Measurements from ENCODE around the gene PRKAR2B.

The PRKAR2B gene

DNA sequence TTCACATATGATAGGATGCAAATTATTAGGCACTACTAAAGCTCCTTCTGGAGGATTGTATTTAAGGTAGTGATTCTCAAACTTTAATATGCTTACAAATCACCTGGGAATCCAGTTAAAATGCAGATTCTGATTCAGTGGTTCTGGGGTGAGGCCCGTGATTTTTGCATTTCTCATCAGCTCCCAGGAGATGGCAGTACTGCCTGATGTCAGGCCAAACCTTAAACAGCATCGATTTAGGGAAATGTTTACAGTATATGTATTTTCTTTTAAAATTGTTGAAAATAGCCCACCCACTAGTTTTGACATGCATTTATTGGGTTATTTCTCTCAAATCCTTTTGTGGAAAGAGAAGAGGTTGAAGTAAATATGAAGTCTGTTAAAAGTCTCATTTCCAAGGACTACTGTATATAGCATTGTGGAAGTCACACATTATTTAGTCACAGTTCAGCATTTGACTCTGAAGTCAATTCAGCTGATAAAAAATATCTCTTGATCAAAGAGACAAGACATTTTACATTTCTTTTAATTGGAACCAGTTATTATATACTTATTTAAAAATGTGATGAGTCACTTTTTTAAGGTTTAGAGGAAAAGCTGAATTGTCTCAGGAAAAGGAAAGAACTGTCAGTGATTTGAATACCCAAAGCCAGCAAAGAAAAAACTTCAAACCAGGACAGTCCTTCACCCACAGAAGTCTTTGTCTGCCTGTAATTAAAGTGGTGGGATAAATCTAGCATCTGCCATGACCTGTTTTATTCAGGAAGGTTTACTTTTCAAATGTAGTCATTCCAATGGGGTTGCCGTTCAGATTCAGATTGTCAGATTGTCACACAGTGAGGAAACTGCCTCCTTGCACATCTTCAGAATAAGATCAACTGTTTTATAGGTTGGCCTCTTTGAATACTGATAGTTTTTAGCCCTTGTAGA is 103.2 kb downstream of the PRKAR2B start:
- DNase-seq (ENCODE audit: low read depth), result peak; percentile 49
- TF ChIP-seq CTCF (IDR thresholded peaks at IDR 0.05; ENCODE audit: insufficient read depth, low read depth, low read length, missing control alignments), result peak; percentile 67
- H3K4me3 ChIP-seq (ENCODE audit: low read depth, low read length), result no peak overlapping the region

- H3K4me3 ChIP-seq (ENCODE audit: low read depth, low read length), result no peak overlapping the region
- no peak for DNase-seq (ENCODE audit: low read depth)
- TF ChIP-seq CTCF (IDR thresholded peaks at IDR 0.05; ENCODE audit: insufficient read depth, low read depth, low read length, missing control alignments), result no peak
Measured at GRCh38 chr7:107148721-107149120, 104.2 kb downstream of the PRKAR2B start.

GRCh38 chr7:107149863-107150262 is 105.4 kb downstream of the PRKAR2B start:
- no peak overlapping the region for H3K4me3 ChIP-seq (ENCODE audit: low read depth, low read length)
- TF ChIP-seq CTCF (IDR thresholded peaks at IDR 0.05; ENCODE audit: insufficient read depth, low read depth, low read length, missing control alignments), result no peak
- DNase-seq (ENCODE audit: low read depth), result no peak

DNA sequence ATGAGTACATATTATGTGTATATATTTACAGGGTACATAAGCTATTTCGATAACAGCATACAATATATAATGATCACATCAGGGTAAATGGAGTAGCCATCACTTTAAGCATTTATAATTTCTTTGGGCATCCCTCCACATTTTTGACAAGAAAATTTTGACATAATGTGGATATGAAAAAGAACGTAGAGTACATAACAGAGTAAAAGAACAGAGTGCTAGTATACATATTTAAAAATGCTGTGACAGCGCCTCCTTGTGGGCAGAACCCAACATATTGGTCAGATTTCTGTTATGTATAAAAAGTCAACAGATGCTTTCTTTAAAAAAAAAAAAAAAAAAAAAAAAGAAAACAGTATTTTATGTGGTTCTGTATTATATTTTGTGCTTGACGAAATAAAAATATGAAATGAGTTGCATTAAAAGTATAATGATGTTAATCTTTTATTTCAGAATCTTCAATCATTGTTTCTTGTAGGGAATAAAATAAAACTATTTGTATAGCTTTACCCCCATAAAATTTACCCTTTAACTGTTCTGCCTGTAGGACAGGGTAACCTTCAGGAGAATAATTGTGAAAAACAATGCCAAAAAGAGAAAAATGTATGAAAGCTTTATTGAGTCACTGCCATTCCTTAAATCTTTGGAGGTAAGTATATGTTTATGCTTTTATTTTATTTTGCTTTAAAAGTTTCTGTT is 106.0 kb downstream of the PRKAR2B start:
- DNase-seq (ENCODE audit: low read depth), result peak; percentile 79
- TF ChIP-seq CTCF (IDR thresholded peaks at IDR 0.05; ENCODE audit: insufficient read depth, low read depth, low read length, missing control alignments), result peak; percentile 54
- no peak overlapping the region for H3K4me3 ChIP-seq (ENCODE audit: low read depth, low read length)

GRCh38 chr7:107151538-107151937 is 107.0 kb downstream of the PRKAR2B start:
- H3K4me3 ChIP-seq (ENCODE audit: low read depth, low read length), result no peak overlapping the region
- DNase-seq (ENCODE audit: low read depth), result no peak
- no peak for TF ChIP-seq CTCF (IDR thresholded peaks at IDR 0.05; ENCODE audit: insufficient read depth, low read depth, low read length, missing control alignments)

DNA sequence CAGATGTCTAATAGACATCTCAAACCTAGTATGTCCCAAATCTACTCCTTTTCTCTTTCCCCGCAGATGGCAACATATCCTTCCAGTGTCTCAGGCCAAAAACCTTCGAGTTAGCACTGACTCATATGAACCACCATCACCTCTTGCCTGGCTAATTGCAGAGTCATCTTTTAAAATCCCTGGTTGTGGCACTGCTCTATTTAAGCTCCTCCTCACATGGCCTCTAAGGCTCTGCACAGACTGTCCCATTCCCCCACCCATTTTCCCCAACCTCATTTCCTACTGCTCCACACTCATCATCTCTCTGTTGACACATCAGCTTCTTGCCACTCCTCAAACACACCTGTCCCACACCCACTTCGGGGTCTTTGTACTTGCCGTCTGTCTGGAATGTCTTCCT is 107.5 kb downstream of the PRKAR2B start:
- no peak overlapping the region for H3K4me3 ChIP-seq (ENCODE audit: low read depth, low read length)
- no peak for DNase-seq (ENCODE audit: low read depth)
- no peak for TF ChIP-seq CTCF (IDR thresholded peaks at IDR 0.05; ENCODE audit: insufficient read depth, low read depth, low read length, missing control alignments)
